Measurements from ENCODE around the gene NEU3.

Gene NEU3

GRCh38 chr11:75063741-75064314 lies 75.1 kb downstream of the NEU3 start:
- DNase-seq (ENCODE audit: low spot score) (no peak), FAIRE-seq (no peak)

GRCh38 chr11:75066061-75066460 lies 77.3 kb downstream of the NEU3 start:
- DNase-seq (ENCODE audit: low spot score) (no peak), FAIRE-seq (no peak)
